ENCODE measurements around the gene STX8.
"Not testable (repeated sequence)": the region's sequence is repeated elsewhere in the genome, so short reads cannot be mapped to it uniquely, and the experiment has no call there.

STX8 gene

GRCh38 chr17:9286434-9286833 lies 289.2 kb downstream of the STX8 start:
- DNase-seq: no peak

DNA sequence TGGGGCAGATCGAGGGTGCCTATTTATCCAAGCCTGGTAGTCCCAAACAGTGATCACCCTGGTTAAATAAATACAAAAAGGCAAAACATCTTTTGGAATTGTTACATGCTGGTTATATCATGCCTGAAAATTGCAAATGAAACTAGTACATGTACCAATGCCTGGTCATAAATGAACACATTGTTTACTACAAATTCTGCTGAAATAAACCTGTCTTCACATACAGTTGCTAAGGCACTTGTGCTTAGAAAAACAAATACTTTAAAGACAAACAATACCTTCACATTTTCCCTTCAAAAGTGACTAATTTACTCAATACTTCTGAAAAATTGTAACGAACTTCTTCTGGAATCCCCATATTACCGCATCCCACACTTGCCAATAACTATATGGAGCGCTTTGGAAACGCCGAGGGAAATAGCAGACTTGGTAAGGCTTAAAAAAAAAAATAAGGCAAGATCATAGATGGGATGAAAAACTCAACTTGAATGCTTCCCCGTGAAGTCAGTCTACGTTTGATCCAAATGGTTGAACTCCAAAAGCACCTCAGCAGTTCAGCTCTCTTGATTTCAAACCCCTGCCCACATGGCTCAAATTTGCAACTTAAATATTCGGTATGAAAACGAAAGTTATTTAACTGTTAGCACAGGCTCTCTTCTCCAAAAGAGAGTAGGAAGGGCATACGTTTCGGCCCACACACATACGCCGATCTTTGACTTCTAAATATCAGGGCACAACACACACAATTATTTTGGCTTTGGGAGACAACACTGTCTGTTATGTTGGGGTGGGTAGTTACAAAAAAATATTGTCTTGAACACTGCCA lies 289.8 kb downstream of the STX8 start:
- DNase-seq: no peak

DNA sequence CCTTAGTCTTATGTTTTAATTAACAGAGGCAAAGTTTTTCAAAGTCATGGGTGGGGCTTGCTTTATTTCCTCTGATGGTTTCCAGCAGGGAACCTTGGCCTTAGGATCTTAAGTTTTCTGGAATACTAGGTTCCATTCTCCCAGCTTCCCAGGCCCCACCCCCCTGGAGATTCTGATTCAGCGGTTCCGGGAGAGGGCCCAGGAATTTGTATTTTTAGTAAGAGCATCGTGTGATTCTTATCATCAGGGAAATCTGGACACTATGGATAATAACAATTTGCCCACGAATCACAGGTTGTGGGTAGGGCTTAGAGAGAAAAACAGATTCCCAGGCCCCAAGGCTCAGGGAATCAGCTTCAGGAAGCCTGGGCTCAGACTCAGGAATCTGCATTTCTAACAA lies 290.7 kb downstream of the STX8 start:
- DNase-seq: no peak

- no peak for DNase-seq
These were observed 291.7 kb downstream of the STX8 start for GRCh38 chr17:9283909-9284308.

- DNase-seq: no peak
These were observed 295.7 kb downstream of the STX8 start for GRCh38 chr17:9279893-9280292.

GRCh38 chr17:9274973-9275372 lies 300.6 kb downstream of the STX8 start:
- DNase-seq: no peak

DNA sequence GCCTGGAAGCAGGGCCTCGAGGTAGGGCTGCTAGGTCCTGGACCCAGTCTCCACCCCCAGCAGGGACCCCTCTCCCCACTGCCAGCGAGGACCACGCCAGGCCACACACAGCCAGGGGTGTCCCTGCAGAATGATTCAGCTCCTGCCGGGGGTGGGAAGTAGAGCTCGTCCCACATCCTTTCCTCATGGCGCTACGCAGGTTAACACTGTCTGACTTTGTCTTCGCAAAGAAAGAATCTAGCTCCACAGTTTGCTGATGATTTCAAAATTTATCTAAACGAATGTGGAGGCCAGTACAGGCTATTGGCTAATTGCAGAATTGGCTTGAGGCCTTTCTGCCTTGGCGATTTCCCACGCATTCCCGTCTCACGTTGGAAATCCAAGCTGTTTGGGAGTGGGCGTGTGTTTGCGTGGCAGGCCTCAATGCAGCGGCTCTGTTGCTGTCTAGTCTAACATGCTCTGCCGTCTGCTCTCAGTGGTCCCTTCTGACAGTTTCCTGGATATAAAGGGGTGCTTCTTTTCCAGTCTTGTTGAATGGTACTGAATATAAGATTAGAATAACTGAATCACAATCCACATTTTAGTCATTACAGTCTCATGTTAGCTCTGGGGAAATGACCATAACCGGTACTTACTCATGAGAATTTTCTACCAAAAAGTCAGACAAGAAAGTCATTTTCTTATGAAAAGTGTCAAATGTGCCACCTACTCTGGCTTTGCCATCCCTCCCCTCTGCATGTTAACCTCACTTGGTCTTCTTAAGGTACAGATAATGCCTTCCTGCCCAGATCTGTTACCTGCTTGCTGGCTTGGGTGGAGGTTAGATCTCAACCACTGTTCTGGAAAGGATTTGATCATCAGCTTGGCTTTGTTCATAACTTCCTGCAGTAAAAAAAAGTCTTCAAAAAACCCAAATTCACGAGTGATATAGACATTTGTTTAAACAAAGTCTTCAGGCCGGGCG lies 301.9 kb downstream of the STX8 start:
- no peak for DNase-seq

- no peak for DNase-seq
These were observed 303.0 kb downstream of the STX8 start for GRCh38 chr17:9272501-9273200.

- DNase-seq: no peak
These were observed 303.6 kb downstream of the STX8 start for GRCh38 chr17:9271989-9272388.

DNA sequence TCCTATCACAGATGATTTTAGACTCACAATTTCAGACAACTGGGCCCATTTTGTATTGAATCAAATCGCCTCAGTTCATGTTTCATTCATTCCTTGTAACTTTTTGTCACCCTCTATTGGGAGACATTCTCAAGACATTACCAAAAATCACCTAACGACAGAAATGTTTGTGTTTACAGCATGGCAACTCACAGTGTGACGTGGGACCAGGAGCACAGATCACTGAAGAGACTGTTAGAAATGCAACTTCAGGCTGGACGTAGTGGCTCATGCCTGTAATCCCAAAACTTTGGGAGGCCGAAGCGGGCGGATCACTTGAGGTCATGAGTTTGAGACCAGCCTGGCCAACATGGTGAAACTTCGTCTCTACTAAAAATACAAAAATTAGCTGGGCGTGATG lies 304.7 kb downstream of the STX8 start:
- DNase-seq: no peak

GRCh38 chr17:9269350-9270035 lies 306.1 kb downstream of the STX8 start:
- DNase-seq: no peak

GRCh38 chr17:9268546-9268945 lies 307.1 kb downstream of the STX8 start:
- DNase-seq: no peak

DNA sequence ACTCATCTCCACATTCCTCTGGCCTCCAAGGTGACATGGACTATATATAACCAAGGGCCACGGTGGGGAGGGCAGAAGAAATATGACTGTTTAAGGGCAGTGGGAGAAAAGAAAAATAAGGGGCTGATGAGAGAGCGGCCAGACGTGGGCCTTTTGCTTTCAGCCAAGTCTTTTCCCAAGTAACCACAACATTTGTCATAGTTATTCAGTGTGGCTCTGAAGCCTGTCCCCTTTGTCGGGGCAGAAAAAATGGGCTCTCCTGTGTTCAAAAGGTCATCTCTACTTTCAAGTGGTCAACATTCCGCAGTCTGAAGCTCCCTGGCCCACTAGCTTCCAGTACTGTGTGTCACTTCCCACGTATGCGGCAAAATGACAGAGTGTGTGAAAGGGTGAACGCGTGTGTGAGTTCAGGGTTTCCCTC lies 308.9 kb downstream of the STX8 start:
- no peak for DNase-seq

DNA sequence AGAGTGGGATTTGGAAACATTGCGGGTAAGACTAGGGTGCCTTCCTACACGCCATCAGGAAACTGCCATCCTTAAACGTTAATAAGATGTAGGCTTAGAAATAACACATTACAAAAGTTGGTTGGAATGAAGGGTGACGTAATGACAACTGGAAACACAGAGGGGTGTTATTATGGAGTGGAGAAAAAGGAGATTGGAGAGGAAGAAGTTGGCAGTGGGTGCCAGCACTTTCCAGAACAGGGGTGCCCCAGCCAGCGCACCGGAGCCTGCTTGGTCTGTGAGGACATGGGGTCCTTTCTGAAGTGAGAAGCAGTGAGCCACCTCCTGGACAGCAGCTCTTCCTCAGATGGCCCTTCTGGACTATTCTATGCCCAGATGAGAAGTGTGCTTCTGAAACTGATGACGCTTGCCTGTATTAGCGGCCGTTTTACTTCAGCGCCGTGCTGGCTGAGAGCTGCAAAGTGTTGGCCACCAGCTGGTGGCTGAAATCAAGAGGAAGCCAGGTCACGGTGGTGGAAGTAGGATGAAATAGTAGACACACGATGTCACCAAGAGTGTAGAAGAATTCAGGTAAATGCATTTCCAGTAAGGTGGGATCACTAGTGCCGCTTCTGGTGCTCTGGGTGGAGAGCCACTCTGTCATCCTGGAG lies 309.5 kb downstream of the STX8 start:
- DNase-seq: no peak

- DNase-seq: no peak
These were observed 314.3 kb downstream of the STX8 start for GRCh38 chr17:9261081-9262012.

DNA sequence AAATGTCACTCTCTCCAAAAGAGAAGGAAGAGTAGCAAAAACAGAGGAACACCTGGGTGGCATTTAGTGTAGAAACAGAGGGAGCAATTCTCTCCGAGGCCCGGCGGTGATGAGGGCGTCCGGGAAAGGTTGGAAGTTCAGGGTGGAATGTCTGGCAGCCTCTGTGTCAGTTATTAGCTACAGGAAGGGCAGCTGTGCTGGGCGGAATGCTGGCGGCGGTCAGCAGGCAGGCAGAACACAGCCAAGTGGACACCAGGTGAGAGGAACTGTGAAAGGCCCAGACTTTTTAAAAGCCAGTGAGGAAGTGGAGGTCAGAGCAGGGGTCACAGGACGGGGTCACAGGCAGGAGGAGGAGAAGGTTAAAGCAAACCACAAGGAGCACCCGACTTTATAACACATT lies 316.2 kb downstream of the STX8 start:
- DNase-seq: no peak

DNA sequence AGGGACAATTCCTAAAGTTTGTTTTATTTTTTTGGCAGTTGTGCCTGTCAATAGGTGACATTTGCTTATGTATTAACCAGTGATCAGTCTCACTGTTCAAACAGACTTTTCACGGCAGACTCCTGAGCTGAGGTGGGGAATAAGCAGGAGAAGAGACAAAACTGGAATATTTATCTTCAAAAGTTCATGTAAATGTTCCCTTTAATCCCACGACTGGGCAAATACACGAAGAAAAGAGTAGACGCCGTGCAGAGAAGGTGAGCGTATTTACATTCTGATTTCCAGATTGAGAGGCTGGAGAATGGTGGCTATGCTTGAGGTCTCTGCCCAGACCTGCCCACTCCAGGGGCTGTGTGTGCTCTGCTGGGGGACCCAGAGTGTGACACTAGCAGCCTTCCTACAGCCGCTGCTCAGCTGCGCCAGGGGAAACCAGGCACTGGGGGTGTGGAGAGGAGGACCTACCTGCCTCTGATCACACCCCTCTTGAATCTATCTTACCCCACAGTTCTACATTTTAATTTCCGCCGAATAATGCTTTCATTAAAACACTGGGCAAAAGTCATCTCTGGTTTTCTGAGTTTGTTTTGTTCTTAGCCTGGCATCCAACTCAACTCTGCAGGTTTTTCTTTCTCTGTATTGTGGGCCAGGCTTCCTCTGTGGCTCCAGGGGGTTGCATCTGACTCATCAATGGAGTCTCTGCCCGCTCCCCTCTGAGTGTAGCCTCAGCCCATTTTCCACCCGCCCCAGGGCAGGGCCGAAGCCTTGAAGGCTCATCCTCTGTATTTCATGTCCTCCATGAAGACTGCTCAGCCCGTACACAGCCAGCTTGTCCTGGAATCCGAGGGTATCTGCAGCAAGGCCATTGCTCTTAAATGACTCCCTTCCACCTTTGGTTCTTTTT lies 317.3 kb downstream of the STX8 start:
- no peak for DNase-seq

DNA sequence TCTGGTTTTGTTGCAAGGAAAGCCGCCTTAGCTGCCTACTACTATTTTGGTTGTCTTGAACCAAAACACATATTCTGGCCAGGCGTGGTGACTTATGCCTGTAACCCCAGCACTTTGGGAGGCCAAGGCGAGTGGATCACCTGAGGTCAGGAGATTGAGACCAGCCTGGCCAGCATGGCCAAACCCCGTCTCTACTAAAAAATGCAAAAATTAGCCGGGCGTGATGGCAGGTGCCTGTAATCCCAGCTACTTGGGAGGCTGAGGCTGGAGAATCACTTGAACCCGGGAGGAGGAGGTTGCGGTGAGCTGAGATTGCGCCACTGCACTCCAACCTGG lies 318.0 kb downstream of the STX8 start:
- DNase-seq: not testable (repeated sequence)

DNA sequence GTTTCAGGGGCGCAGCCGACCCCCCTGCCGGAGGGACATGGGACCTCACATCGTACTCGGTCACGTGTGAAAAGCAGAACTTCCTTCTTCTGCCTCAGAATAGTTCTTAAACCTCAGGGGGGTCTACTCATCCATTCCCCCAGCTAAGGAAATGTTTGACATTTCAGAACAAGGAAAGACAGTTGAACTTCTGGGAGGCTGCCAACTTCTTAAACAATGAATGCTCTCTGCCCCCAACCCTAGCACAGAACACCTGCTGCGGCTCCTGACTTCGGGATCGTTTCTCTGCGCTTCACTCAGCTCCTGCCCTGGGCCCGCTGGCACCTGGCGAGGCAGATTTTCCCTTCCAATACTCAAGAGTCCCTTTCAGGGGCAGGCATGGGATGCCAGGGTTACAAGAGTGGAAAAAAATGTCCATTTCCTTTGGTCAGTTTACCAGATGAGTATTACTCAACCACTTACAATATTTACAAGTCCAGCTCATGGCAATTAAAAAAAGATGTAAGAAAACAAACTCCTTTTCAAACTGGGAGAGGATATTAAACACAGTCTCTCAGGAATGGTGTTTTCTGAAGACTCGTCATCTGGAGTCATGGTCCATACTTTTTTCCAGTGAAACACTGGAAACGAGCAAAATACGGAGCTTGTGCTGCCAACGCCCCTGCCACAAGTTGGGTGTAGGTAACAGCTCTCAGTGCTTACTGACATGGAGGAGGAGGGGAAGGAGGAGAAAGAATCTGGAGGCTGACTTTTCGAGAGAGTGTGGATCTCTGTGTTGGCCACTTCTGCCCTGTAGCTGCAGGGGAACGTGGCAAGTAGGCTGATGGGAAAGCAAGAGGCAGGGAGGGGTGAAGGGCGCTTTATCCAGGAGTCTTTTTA lies 318.6 kb downstream of the STX8 start:
- no peak for DNase-seq

Data from CD4-positive, alpha-beta T cell treated with Interferon alpha-2 for 1 hour (primary cell).